ENCODE measurements around the gene DACH1. TPM values are rescaled to one million over a fixed set of nuclear protein-coding genes. Genes with fewer than 3 reads are reported as not detected.
A peak's percentile ranks its signal among the peaks of the same experiment; 100 is the strongest.

The DACH1 gene
- total and polyA plus RNA-seq, 2 of the 8 experiments (the other 6 are each of a cell fraction or from before 2014, with no cell fraction given), result 0.12 to 0.67 TPM

GRCh38 chr13:71879129-71879535 is 12.1 kb upstream of the DACH1 start:
- Histone ChIP-seq H2BK15ac (ENCODE audit: low read length) (no peak overlapping the region), H3K23me2 (ENCODE audit: low read depth, low read length) (no peaks in the 10 kb centered on the region), H4K91ac (replicated peaks; ENCODE audit: insufficient read length, low read length) (no peak overlapping the region), H3K79me1 (ENCODE audit: low read depth, low read length) (no peaks in the 10 kb centered on the region), H3K23ac (ENCODE audit: insufficient read length) (no peak overlapping the region), H3K9ac (replicated peaks in 1 of 4; ENCODE audit: extremely low read depth in 1 of 4, low read depth in 3 of 4, low read length in 3 of 4) (no peak overlapping the region), H3K14ac (ENCODE audit: insufficient read length) (no peak overlapping the region), H3K36me3 (ENCODE audit: control insufficient read depth in 2 of 4, insufficient read depth in 4 of 4, low read length in 3 of 4) (no peaks in the 10 kb centered on the region), H4K8ac (ENCODE audit: extremely low read depth, insufficient read depth, low read length) (no peak overlapping the region), H3K4me3 (ENCODE audit: extremely low read depth in 1 of 4, insufficient read depth in 2 of 4, low read depth in 3 of 4, low read length in 4 of 4) (no peak overlapping the region), H2BK20ac (ENCODE audit: low read length) (no peak overlapping the region), H2BK120ac (replicated peaks; ENCODE audit: low read depth, low read length) (no peak overlapping the region), H3K79me2 (ENCODE audit: control insufficient read depth in 1 of 2, insufficient read depth in 2 of 2, low read length in 2 of 2) (no peaks in the 10 kb centered on the region), H3K18ac (ENCODE audit: extremely low read depth, low read length) (no peak overlapping the region), H3K27ac (ENCODE audit: low read depth, low read length) (no peak overlapping the region), H4K5ac (ENCODE audit: insufficient read length, low read depth, low read length) (no peak overlapping the region), H2AFZ (ENCODE audit: low read length) (peak overlapping the region; percentile 80; the same call in 1 of the 2 replicates), H3K4me2 (ENCODE audit: insufficient read depth in 1 of 2, low read depth in 2 of 2, low read length in 2 of 2) (no peak overlapping the region; a peak in 1 of 4 replicates), H2BK12ac (ENCODE audit: low read depth, low read length) (no peak overlapping the region), H2AK5ac (ENCODE audit: low read depth, low read length) (no peak overlapping the region), H4K20me1 (replicated peaks in 1 of 2; ENCODE audit: control insufficient read depth in 1 of 2, insufficient read depth in 2 of 2, low read length in 2 of 2) (no peaks in the 10 kb centered on the region), H2BK5ac (ENCODE audit: low read depth, low read length) (no peak overlapping the region), H3K9me3 (ENCODE audit: insufficient read depth in 2 of 2, low read depth in 1 of 2, low read length in 1 of 2) (0 out of 4 replicates have a peak, but pooled peaks cover 0 to 2% of the 10 kb centered on the region in 2 experiments), H3K4me1 (replicated peaks in 1 of 4; ENCODE audit: control insufficient read depth in 3 of 4, insufficient read depth in 4 of 4, low read length in 3 of 4) (peaks cover 2 to 13% (median 9%) of the 10 kb centered on the region in 4 experiments; a peak in 5 of 7 replicates), H3K56ac (replicated peaks; ENCODE audit: insufficient read length, low read depth, low read length) (no peak overlapping the region), H3K4ac (replicated peaks; ENCODE audit: insufficient read length, low read depth, low read length) (no peak overlapping the region), H3K27me3 (replicated peaks in 1 of 4; ENCODE audit: control insufficient read depth in 3 of 4, extremely low read depth in 1 of 4, insufficient read depth in 3 of 4, low read length in 3 of 4) (no peaks in the 10 kb centered on the region)
- FAIRE-seq, result peak; percentile 48
- ChIA-PET CTCF (ENCODE audit: partially characterized antibody) (interaction anchor here (0.6 to 2.4 kb wide), 50 partner anchors 10 to 812 kb away, joined by 3 to 24 read pairs (median 4); no protein-coding TSS in a partner anchor), POLR2A (ENCODE audit: partially characterized antibody) (no interaction called here)
- WGBS, 2 experiments (ENCODE audit: extremely low coverage in 1 of 2, insufficient coverage in 1 of 2, insufficient read length in 1 of 2, insufficient replicate concordance in 2 of 2, low coverage in 1 of 2, low lambda C conversion rate in 2 of 2, missing lambda C conversion rate in 1 of 2), result 16% methylated on average over 3 of the region's 3 CpGs; no CpG with 5 or more reads in 1 of the 2 experiments
- DNase-seq (ENCODE audit: low read depth in 1 of 2, low spot score in 2 of 2), result no peak
- TF ChIP-seq CBX8 (IDR thresholded peaks at IDR 0.05; ENCODE audit: borderline replicate concordance, low read depth, low read length) (no peak), EZH2 (IDR thresholded peaks at IDR 0.05; ENCODE audit: low read depth, low read length, severe bottlenecking) (no peak), RAD21 (IDR thresholded peaks at IDR 0.05 in 1 of 2, conservative IDR thresholded peaks at IDR 0.05 in 1 of 2; ENCODE audit: low read depth in 2 of 2, low read length in 2 of 2) (peak; percentile 80 to 83), CTCF (IDR thresholded peaks at IDR 0.05; ENCODE audit: control extremely low read depth in 1 of 3, insufficient read depth in 1 of 3, low read depth in 1 of 3, low read length in 3 of 3) (peak in 2 of 3 experiments; percentile 55 to 63; a peak in 3 of 4 replicates), MAX (IDR thresholded peaks at IDR 0.05) (no peak)

Data from H1 (cell line).